Stimulated activated CD4-positive, alpha-beta T cell treated with anti-CD3 and anti-CD28 coated beads, Interleukin-1b, Interleukin-23, amount 100 ng/mL, for 1 hour (primary cell): ENCODE results near the gene IL6.

Experiments
- DNase-seq, 2 donors: peaks; one replicate each; pipeline ENCODE4 v3.0.0-alpha.2; 2020; ENCODE audit warnings: low read depth in 2 of 2

IL6 gene

DNA sequence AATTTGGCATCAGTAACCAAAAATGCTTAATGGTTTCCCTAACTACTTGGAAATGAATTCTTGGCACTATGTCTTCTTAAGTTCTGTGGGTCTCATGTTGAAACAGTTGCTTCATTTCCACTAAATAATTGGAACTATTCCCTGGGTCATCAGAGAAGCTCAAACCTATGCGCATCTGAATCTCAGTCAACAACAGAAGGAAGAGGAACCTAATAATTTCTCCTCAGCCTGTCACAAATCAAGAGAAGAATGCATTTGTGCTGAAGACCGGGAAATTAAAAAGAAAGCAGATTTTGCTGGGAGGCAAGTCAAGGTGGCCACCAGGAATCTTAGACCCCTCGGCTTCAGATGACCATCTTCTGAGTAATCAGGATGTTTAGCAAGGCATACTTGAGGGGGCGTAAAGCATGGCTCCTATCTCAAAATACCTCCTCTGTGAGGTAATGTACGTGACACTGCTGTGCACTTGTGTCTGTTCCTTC lies 54.3 kb downstream of the IL6 start:
- no peak for DNase-seq
